Keratinocyte (primary cell): ENCODE results near the gene CWF19L1. TPM values are rescaled to one million over a fixed set of nuclear protein-coding genes. Genes with fewer than 3 reads are reported as not detected.
A peak's percentile ranks its signal among the peaks of the same experiment; 100 is the strongest.
"Not testable (repeated sequence)": the region's sequence is repeated elsewhere in the genome, so short reads cannot be mapped to it uniquely, and the experiment has no call there.

ENCODE experiments used
- DNase-seq: peaks from one replicate; pipeline ENCODE4 v3.0.0-alpha.2; 2011; ENCODE audit warnings: low read depth, missing footprints, low spot score
- FAIRE-seq: peaks from 2 replicates; lab custom pipeline; 2011; peaks lifted over from hg19 to GRCh38; lab: Jason Lieb, UNC
- H2AFZ ChIP-seq: 2 replicates; pipeline ENCODE4 v1.6.0; 2012; ENCODE audit warnings: low read length, control low read depth, inconsistent platforms; ENCODE audit not compliant: control insufficient read depth
- H3K27ac ChIP-seq: 2 replicates; pipeline ENCODE4 v1.5.1; 2011; ENCODE audit warnings: low read length; ENCODE audit not compliant: control insufficient read depth, insufficient read depth
- H3K27me3 ChIP-seq: 3 replicates; pipeline ENCODE4 v1.6.0; 2011; ENCODE audit warnings: low read length; ENCODE audit not compliant: control insufficient read depth, insufficient read depth; ENCODE audit errors: extremely low read depth
- H3K36me3 ChIP-seq, 2 experiments: 2 replicates in 1 of 2; 3 replicates in 1 of 2; pipeline ENCODE4 v1.5.1; 2011; ENCODE audit warnings: low read length in 2 of 2, mild to moderate bottlenecking in 1 of 2; ENCODE audit not compliant: control insufficient read depth in 2 of 2, insufficient read depth in 2 of 2; ENCODE audit errors: extremely low read depth in 1 of 2
- H3K4me1 ChIP-seq: 3 replicates; pipeline ENCODE4 v1.5.1; 2011; ENCODE audit warnings: low read length; ENCODE audit not compliant: control insufficient read depth, insufficient read depth; ENCODE audit errors: extremely low read depth
- H3K4me2 ChIP-seq: 3 replicates; pipeline ENCODE4 v1.6.0; 2011; ENCODE audit warnings: low read depth, low read length; ENCODE audit not compliant: control insufficient read depth, insufficient read depth; ENCODE audit errors: extremely low read depth
- H3K4me3 ChIP-seq, 3 experiments: fragments of 200-600 bp in 1 of 3; sonication (generic) in 1 of 3; 2 replicates in 2 of 3; 3 replicates in 1 of 3; pipeline ENCODE4 v1.5.1; 2011 to 2016; ENCODE audit warnings: low read length in 3 of 3, mild to moderate bottlenecking in 3 of 3, control low read depth in 2 of 3, inconsistent platforms in 1 of 3, low read depth in 1 of 3, mixed read lengths in 1 of 3, mixed run types in 1 of 3, moderate library complexity in 1 of 3; ENCODE audit not compliant: control insufficient read depth in 2 of 3, insufficient read depth in 2 of 3; ENCODE audit errors: extremely low read depth in 1 of 3
- H3K79me2 ChIP-seq: 2 replicates; pipeline ENCODE4 v1.6.0; 2012; ENCODE audit warnings: low read length; ENCODE audit not compliant: control insufficient read depth, insufficient read depth
- H3K9ac ChIP-seq: 3 replicates; pipeline ENCODE4 v1.6.0; 2011; ENCODE audit warnings: low read length; ENCODE audit not compliant: control insufficient read depth, insufficient read depth; ENCODE audit errors: extremely low read depth
- H3K9me1 ChIP-seq: 3 replicates; pipeline ENCODE4 v1.6.0; 2011; ENCODE audit warnings: low read length; ENCODE audit not compliant: control insufficient read depth, insufficient read depth; ENCODE audit errors: extremely low read depth
- H3K9me3 ChIP-seq: 2 replicates; pipeline ENCODE4 v1.5.1; 2012; ENCODE audit warnings: low read depth, low read length; ENCODE audit not compliant: control insufficient read depth
- H4K20me1 ChIP-seq: 3 replicates; pipeline ENCODE4 v1.6.0; 2011; ENCODE audit warnings: low read length; ENCODE audit not compliant: control insufficient read depth, insufficient read depth; ENCODE audit errors: extremely low read depth
- EZH2 ChIP-seq: IDR thresholded peaks from one replicate; pipeline ENCODE4 v1.6.1; 2012; ENCODE audit warnings: inconsistent platforms, mild to moderate bottlenecking, low read length, moderate library complexity
- dilution Hi-C: fragments of 300-500 bp; cut with MboI; formaldehyde crosslinking; loops from one replicate; pipeline ENCODE4 v1.7.0; 2020; ENCODE audit warnings: low sequenced_read_pairs; ENCODE audit not compliant: extremely low pct_ligation_motif_present
- polyA plus RNA-seq, 5 experiments: library from polyadenylated mRNA; depleted of rRNA in 3 of 5; stranded (reverse) in 3 of 5; stranded (forward) in 1 of 5; unstranded in 1 of 5; fragments of >200 nt; gene quantifications; 1 replicate in 1 of 5; 2 replicates in 3 of 5; 3 replicates in 1 of 5; pipeline versions ENCODE4 v1.2.1 to v1.2.3, GENCODE V29; 2011 to 2012; ENCODE audit warnings: missing spikeins in 2 of 5, low read depth in 1 of 5, low replicate concordance in 1 of 5
- TF ChIP-seq, protein P1 (sequence below), 3 experiments: IDR thresholded peaks in 1 of 3; conservative IDR thresholded peaks in 1 of 3; optimal IDR thresholded peaks in 1 of 3; 2 replicates in 2 of 3; 3 replicates in 1 of 3; pipeline versions ENCODE3 to v1.5.1; 2011; ENCODE audit warnings: low read length in 3 of 3, mild to moderate bottlenecking in 3 of 3, moderate library complexity in 2 of 3, control low read depth in 1 of 3, inconsistent platforms in 1 of 3; ENCODE audit not compliant: insufficient read depth in 2 of 3; ENCODE audit errors: extremely low read depth in 1 of 3

CWF19L1 gene
- polyA plus RNA-seq, 1 donor (not counting 4 experiments of a cell fraction or from before 2014, with no cell fraction given), result 20.2 TPM

- peak; percentile 76 for FAIRE-seq
- Histone ChIP-seq H3K36me3 (no peaks in the 10 kb centered on the region), H3K4me2 (peak overlapping the region; percentile 9), H3K9ac (no peak overlapping the region), H4K20me1 (no peaks in the 10 kb centered on the region), H3K4me3 (no peak overlapping the region), H3K4me1 (no peaks in the 10 kb centered on the region), H3K9me3 (no peaks in the 10 kb centered on the region), H3K79me2 (no peaks in the 10 kb centered on the region), H2AFZ (no peak overlapping the region), H3K27ac (no peak overlapping the region), H3K27me3 (peaks cover 8% of the 10 kb centered on the region), H3K9me1 (no peaks in the 10 kb centered on the region)
- no peak for TF ChIP-seq EZH2
- TF ChIP-seq, protein P1, sequence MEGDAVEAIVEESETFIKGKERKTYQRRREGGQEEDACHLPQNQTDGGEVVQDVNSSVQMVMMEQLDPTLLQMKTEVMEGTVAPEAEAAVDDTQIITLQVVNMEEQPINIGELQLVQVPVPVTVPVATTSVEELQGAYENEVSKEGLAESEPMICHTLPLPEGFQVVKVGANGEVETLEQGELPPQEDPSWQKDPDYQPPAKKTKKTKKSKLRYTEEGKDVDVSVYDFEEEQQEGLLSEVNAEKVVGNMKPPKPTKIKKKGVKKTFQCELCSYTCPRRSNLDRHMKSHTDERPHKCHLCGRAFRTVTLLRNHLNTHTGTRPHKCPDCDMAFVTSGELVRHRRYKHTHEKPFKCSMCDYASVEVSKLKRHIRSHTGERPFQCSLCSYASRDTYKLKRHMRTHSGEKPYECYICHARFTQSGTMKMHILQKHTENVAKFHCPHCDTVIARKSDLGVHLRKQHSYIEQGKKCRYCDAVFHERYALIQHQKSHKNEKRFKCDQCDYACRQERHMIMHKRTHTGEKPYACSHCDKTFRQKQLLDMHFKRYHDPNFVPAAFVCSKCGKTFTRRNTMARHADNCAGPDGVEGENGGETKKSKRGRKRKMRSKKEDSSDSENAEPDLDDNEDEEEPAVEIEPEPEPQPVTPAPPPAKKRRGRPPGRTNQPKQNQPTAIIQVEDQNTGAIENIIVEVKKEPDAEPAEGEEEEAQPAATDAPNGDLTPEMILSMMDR (optimal IDR thresholded peaks at IDR 0.05 in 1 of 3, IDR thresholded peaks at IDR 0.05 in 1 of 3, conservative IDR thresholded peaks at IDR 0.05 in 1 of 3; ENCODE audit: extremely low read depth in 1 of 3, insufficient read depth in 2 of 3, low read length in 3 of 3), result peak; percentile 47 to 68 (median 52)
- DNase-seq, result no peak
- dilution Hi-C loops, result no loop called here
Measured at GRCh38 chr10:100303724-100304319, 36.4 kb upstream of the CWF19L1 start.

GRCh38 chr10:100301123-100301522 is 33.7 kb upstream of the CWF19L1 start:
- H3K4me2 ChIP-seq, dilution Hi-C loops, H3K4me1 ChIP-seq, H4K20me1 ChIP-seq, H2AFZ ChIP-seq, H3K9ac ChIP-seq, H3K27me3 ChIP-seq, H3K9me1 ChIP-seq, H3K9me3 ChIP-seq, H3K79me2 ChIP-seq, DNase-seq, H3K27ac ChIP-seq, FAIRE-seq, H3K4me3 ChIP-seq, H3K36me3 ChIP-seq: not testable (repeated sequence)

- H3K4me3 ChIP-seq, result no peak overlapping the region
- no peaks in the 10 kb centered on the region for H4K20me1 ChIP-seq
- H3K4me2 ChIP-seq, result no peak overlapping the region
- H3K36me3 ChIP-seq, result no peaks in the 10 kb centered on the region
- H3K79me2 ChIP-seq, result no peaks in the 10 kb centered on the region
- H3K27me3 ChIP-seq, result peaks cover 5% of the 10 kb centered on the region
- no peaks in the 10 kb centered on the region for H3K4me1 ChIP-seq
- no peak overlapping the region for H3K27ac ChIP-seq
- no peak overlapping the region for H2AFZ ChIP-seq
- FAIRE-seq, result no peak
- no peak for DNase-seq
- no peaks in the 10 kb centered on the region for H3K9me3 ChIP-seq
- dilution Hi-C loops, result no loop called here
- no peak overlapping the region for H3K9ac ChIP-seq
- no peaks in the 10 kb centered on the region for H3K9me1 ChIP-seq
- TF ChIP-seq EZH2, result no peak
- TF ChIP-seq, protein P1 (optimal IDR thresholded peaks at IDR 0.05 in 1 of 3, IDR thresholded peaks at IDR 0.05 in 1 of 3, conservative IDR thresholded peaks at IDR 0.05 in 1 of 3; ENCODE audit: extremely low read depth in 1 of 3, insufficient read depth in 2 of 3, low read length in 3 of 3), result no peak
Measured at GRCh38 chr10:100297242-100297641, 29.8 kb upstream of the CWF19L1 start.
